Motor neuron (in vitro differentiated cells): ENCODE data around the gene TMEM176B. TPM values are rescaled to one million over a fixed set of nuclear protein-coding genes. Genes with fewer than 3 reads are reported as not detected.
"Not testable (repeated sequence)": the region's sequence is repeated elsewhere in the genome, so short reads cannot be mapped to it uniquely, and the experiment has no call there.

ENCODE experiments used
- ATAC-seq, 8 experiments: fragments of 200-7000 bp; cut with Tn5 transposase; replicated peaks in 6 of 8; 2 replicates each; pipeline ENCODE4 v1.8.0; 2021; ENCODE audit warnings: mild to moderate bottlenecking in 8 of 8, moderate library complexity in 8 of 8
- H3K27ac ChIP-seq, 2 donors: fragments of 250-450 bp; sonication (Bioruptor Pico); 2 replicates each; pipeline ENCODE4 v1.9.0; 2021; ENCODE audit warnings: antibody characterized with exemption in 2 of 2, mild to moderate bottlenecking in 2 of 2, moderate library complexity in 1 of 2
- H3K4me1 ChIP-seq, 2 donors: fragments of 250-450 bp; sonication (Bioruptor Pico); replicated peaks in 1 of 2; 2 replicates each; pipeline ENCODE4 v1.6.1; 2021; ENCODE audit warnings: antibody characterized with exemption in 2 of 2, mild to moderate bottlenecking in 2 of 2, moderate library complexity in 1 of 2
- H3K4me3 ChIP-seq, 5 donors: fragments of 250-450 bp; sonication (Bioruptor Pico); 2 replicates each; pipeline ENCODE4 v1.9.0; 2021; ENCODE audit warnings: antibody characterized with exemption in 5 of 5, mild to moderate bottlenecking in 5 of 5, moderate library complexity in 4 of 5
- WGBS, 10 experiments: fragments of 450-650 bp; shearing (Covaris generic); methylation state at CpG; one replicate each; pipeline ENCODE4 v1.0.0; 2022; 5-methylcytosine and 5-hydroxymethylcytosine counted together
- in situ Hi-C, 9 experiments: fragments of 400-800 bp; cut with MboI; loops; one replicate each; pipeline ENCODE4 v1.15.0; 2021; ENCODE audit warnings: low sequenced_read_pairs in 9 of 9, low pct_unique_long_range_greater_than_20kb in 2 of 9; ENCODE audit not compliant: unreplicated experiment in 9 of 9
- total RNA-seq, 8 experiments: library from RNA; unstranded; fragments of 300-600 nt; gene quantifications; 2 replicates each; pipeline versions ENCODE4 v1.2.3 to v1.2.4, GENCODE V29; 2022

TMEM176B gene
- total RNA-seq, 8 experiments from 2014 or later = 0.49 to 134 (median 29.1) TPM

GRCh38 chr7:150814328-150815001 is 14.3 kb upstream of the TMEM176B start:
- no peaks in the 10 kb centered on the region for H3K4me1 ChIP-seq

GRCh38 chr7:150807616-150808438 is 7.7 kb upstream of the TMEM176B start:
- H3K4me3 ChIP-seq, ATAC-seq, H3K27ac ChIP-seq, in situ Hi-C loops, H3K4me1 ChIP-seq: not testable (repeated sequence)
- WGBS, 10 experiments = 10 to 71% (median 57%) methylated on average over 2 to 7 of the region's 13 CpGs; no CpG with 5 or more reads in 5 of the 10 experiments

More at GRCh38 chr7:150814328-150815001, 14.3 kb upstream of the TMEM176B start:
- peak in 1 of 8 experiments; percentile 44 for ATAC-seq
- H3K4me3 ChIP-seq = no peak overlapping the region
- in situ Hi-C loops = no loop called here
- no peak overlapping the region for H3K27ac ChIP-seq
- WGBS, 10 experiments = 6 to 90% (median 56%) methylated on average over 1 to 7 of the region's 7 CpGs; no CpG with 5 or more reads in 1 of the 10 experiments

- ATAC-seq = no peak
- Histone ChIP-seq H3K4me3 (no peak overlapping the region), H3K27ac (no peak overlapping the region), H3K4me1 (peaks cover 0 to 3% of the 10 kb centered on the region in 2 donors)
- in situ Hi-C loops = no loop called here
- 0 to 100% (median 70%) methylated on average over 1 to 2 of the region's 2 CpGs; no CpG with 5 or more reads in 1 of the 10 experiments for WGBS, 10 experiments
Measured at GRCh38 chr7:150806863-150807262, 6.7 kb upstream of the TMEM176B start.

- 55 to 100% (median 93%) methylated on average over 3 of the region's 3 CpGs; no CpG with 5 or more reads in 1 of the 10 experiments for WGBS, 10 experiments
Measured at GRCh38 chr7:150806454-150806853, 6.3 kb upstream of the TMEM176B start.

GRCh38 chr7:150805864-150806263 is 5.7 kb upstream of the TMEM176B start:
- peaks cover 0 to 3% of the 10 kb centered on the region in 2 donors for H3K4me1 ChIP-seq
- in situ Hi-C loops = no loop called here
- no peak overlapping the region for H3K4me3 ChIP-seq
- H3K27ac ChIP-seq = no peak overlapping the region
- ATAC-seq = no peak

More at GRCh38 chr7:150806454-150806853, 6.3 kb upstream of the TMEM176B start:
- no peak overlapping the region for H3K4me3 ChIP-seq
- peaks cover 0 to 3% of the 10 kb centered on the region in 2 donors for H3K4me1 ChIP-seq
- no peak overlapping the region for H3K27ac ChIP-seq
- in situ Hi-C loops = no loop called here
- ATAC-seq = no peak

GRCh38 chr7:150804802-150805201 is 4.6 kb upstream of the TMEM176B start:
- 0 to 100% (median 38%) methylated on average over 1 to 4 of the region's 5 CpGs; no CpG with 5 or more reads in 3 of the 10 experiments for WGBS, 10 experiments
- Histone ChIP-seq H3K27ac (no peak overlapping the region), H3K4me3 (no peak overlapping the region), H3K4me1 (peaks cover 0 to 3% of the 10 kb centered on the region in 2 donors)
- in situ Hi-C loops = no loop called here
- ATAC-seq = no peak

- peak in 3 of 8 experiments; percentile 38 to 80 (median 70) for ATAC-seq
- in situ Hi-C loops = no loop called here
- WGBS, 10 experiments = 0 to 100% (median 63%) methylated on average over 1 to 7 of the region's 10 CpGs; no CpG with 5 or more reads in 4 of the 10 experiments
Measured at GRCh38 chr7:150803161-150803860, 3.1 kb upstream of the TMEM176B start.

GRCh38 chr7:150801946-150802771 is 2.0 kb upstream of the TMEM176B start:
- 29 to 100% (median 86%) methylated on average over 2 to 11 of the region's 12 CpGs; no CpG with 5 or more reads in 1 of the 10 experiments for WGBS, 10 experiments
- ATAC-seq = peak in 1 of 8 experiments; percentile 5
- Histone ChIP-seq H3K4me3 (peak overlapping the region in 1 of 5 donors; percentile 56), H3K4me1 (peaks cover 3 to 10% of the 10 kb centered on the region in 2 donors), H3K27ac (no peak overlapping the region)
- in situ Hi-C loops = no loop called here

More at GRCh38 chr7:150803161-150803860, 3.1 kb upstream of the TMEM176B start:
- Histone ChIP-seq H3K4me3 (no peak overlapping the region), H3K4me1 (peaks cover 3% of the 10 kb centered on the region in 2 donors), H3K27ac (no peak overlapping the region)

GRCh38 chr7:150801242-150801945 is 1.2 kb upstream of the TMEM176B start:
- in situ Hi-C loops = no loop called here
- Histone ChIP-seq H3K4me3 (peak overlapping the region; percentile 30 to 56 (median 43)), H3K27ac (peak overlapping the region; percentile 35 to 54), H3K4me1 (peaks cover 3 to 15% of the 10 kb centered on the region in 2 donors)
- peak in 5 of 8 experiments; percentile 3 to 21 (median 6) for ATAC-seq
- 0 to 80% (median 25%) methylated on average over 1 to 5 of the region's 26 CpGs; no CpG with 5 or more reads in 3 of the 10 experiments for WGBS, 10 experiments

GRCh38 chr7:150800581-150801241 is 547 bp upstream of the TMEM176B start, which contains the start of gene TMEM176A:
TMEM176A (plus strand) TSS chr7:150800769; CDS start chr7:150801551, 782 bp downstream.
- no CpG with 5 or more reads among the region's 54 CpGs for WGBS, 10 experiments
- Histone ChIP-seq H3K4me3 (peak within 1 kb of the TSS; percentile 30 to 56 (median 43)), H3K27ac (peak within 1 kb of the TSS; percentile 51 to 69), H3K4me1 (peaks cover 3 to 15% of the 10 kb centered on the region in 2 donors)
- peak in 5 of 8 experiments; percentile 71 to 83 (median 82) for ATAC-seq
- in situ Hi-C loops = no loop called here

GRCh38 chr7:150799156-150799555 is 1.0 kb downstream of the TMEM176B start:
- no peak for ATAC-seq
- in situ Hi-C loops = loop anchor here in 5 of 9 experiments (25.0 kb wide), 1 partner anchor 188 kb away; the partner anchor contains the start of genes KCNH2 (in 5 of the 5) and NOS3 (in 5 of the 5)
- WGBS, 10 experiments = 25 to 100% (median 75%) methylated on average over 1 to 3 of the region's 3 CpGs
- peak overlapping the region in 4 of 5 donors; percentile 39 to 56 (median 44) for H3K4me3 ChIP-seq
- no peak overlapping the region for H3K27ac ChIP-seq
- peaks cover 3 to 15% of the 10 kb centered on the region in 2 donors for H3K4me1 ChIP-seq
